GM21717 (cell line): ENCODE results near the gene CHRNG.

Source experiments
- ATAC-seq: cut with Tn5 transposase; IDR thresholded peaks from one replicate; pipeline ENCODE4 v1.9.1; 2021; ENCODE audit warnings: mild to moderate bottlenecking, moderate library complexity; ENCODE audit not compliant: unreplicated experiment

CHRNG gene

DNA sequence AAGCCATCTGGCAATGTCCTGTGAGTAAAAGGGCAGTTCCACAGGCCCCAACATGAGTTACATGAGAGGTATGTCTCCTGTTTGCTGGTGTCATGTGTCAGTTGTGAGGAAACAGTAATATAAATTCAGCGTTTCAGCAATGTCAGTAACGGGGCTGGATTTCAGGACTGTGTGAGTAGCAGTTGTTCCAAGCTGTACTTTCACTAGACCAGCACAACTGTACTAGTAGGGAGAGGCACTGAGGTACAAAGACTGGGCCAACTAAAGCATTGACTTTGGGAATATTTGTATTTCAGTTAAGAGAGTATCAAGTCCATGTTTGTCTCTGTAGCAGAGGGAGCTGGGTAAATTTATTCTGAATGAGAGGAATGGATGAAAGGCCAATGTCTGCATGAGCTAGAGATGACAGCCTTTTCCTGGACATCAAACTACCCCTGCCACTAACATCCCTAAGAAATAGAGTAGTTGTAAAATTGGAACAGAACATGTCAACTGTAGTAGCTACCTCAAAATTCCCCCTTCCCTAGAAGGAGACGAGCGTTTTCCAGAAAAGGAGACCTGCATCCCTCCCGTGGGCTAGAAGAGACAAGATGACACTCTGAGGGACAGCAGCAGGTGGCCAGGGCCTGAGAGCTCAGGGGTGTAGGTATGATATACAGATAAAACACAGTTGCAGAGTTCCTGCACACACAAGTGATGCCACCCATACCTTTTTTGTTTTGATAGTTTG, 35.3 kb downstream of the CHRNG start:
- no peak for ATAC-seq

DNA sequence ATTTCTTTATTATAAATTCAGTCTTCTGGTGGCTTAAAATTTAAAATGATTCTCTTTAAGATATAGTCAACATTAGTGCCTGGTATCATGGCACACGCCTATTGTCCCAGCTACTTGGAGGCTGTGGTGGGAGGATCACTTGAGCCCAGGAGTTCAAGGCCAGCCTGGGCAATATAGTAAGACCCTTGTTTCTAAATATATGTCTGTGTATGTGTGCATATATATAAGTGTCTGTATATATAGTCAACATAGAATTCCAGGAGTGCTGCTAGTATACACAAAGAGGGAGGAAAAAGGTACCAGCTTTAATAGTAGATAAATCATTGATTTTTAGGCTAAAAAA, 35.9 kb downstream of the CHRNG start:
- no peak for ATAC-seq

DNA sequence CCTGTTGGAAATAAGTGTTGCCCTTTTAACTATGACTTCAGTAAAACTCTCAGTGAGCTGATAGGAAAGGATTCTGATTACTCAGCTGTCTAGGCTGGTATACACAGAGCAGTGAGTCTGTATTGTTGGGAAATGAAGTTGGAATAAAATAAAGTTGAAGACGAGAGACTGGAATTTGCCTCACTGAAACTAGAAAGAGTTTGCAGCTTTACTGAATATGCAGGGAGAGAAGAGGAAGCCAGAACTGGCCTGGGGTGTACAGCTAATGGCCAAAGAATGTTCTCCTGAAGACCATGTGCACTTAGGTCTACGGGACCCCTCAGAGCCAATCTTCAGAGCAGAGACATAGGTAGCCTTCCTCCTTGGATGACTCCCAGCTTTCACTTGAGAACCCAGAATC, 37.5 kb downstream of the CHRNG start:
- no peak for ATAC-seq

DNA sequence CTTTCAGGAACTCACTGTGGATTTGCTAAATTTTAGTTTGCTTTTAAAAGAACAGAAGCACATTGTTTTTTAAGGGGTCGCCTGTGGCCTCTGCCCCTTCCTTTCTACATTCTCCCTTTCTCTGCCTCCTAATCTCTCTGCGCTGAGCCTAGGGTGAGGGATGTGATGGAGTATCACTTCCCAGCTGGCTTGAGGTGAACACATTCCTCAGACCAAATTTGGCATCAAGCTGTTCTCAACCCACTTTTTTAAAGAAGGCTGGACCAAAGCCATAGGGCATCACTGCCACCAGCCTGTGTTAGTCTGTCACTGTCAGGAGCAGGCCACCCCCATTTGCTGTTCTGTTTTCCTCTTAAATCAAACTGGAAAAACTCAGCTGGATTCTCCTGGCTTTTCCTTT, 38.3 kb downstream of the CHRNG start:
- ATAC-seq = no peak

DNA sequence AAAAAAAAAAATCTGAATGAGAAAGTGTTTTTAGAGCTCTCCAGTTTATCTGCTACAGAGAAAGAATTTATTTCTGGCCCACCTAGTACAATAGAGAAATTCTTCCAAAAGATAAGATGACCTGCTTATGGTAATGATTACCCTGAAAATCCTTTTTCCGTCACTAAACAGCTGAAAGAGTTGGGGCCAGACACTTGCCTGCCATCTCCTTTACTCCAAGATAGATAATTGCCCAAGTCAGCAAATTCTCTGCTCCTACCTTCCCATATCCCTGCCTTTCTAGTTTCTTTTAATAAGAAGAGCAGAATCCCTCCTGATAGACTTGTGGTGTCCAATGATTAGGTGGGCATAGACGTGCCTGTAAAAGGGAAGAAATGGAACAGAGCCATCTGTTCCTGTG, 39.1 kb downstream of the CHRNG start:
- no peak for ATAC-seq

DNA sequence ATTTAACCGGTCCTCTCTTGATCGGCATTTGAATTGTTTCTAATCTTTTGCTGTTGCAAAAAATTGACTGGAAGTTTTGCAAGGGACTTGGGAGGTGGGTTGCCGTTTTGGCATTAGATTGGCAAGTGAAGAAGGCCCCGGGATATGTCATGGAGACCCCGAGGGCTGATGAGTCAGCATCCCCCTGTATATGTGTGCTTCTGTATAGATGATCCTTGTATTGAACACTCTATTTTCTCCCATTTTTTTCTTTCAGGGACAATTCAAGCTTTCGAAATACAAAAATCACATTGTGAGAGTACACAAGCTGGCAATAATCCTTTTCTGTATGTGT, 41.1 kb downstream of the CHRNG start:
- no peak for ATAC-seq

DNA sequence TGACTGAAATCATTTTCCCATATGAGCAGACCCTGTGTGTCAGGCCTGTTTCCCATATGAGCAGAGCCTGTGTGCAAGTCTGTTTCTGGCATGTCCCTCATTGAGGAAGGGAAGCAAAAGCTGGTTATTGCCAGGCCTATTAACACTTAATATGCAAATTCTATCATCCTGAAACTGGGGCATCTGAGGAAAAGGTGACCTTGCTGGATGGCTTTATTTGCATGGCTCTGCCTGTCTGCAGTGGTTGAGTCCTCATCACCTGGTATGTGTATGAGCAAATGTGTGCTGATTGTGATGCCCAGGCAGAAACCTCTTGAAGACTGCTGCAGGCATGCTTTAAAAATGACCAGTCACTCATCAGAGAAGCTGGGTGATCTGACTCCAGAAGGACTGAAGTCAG, 42.2 kb downstream of the CHRNG start:
- ATAC-seq = no peak

DNA sequence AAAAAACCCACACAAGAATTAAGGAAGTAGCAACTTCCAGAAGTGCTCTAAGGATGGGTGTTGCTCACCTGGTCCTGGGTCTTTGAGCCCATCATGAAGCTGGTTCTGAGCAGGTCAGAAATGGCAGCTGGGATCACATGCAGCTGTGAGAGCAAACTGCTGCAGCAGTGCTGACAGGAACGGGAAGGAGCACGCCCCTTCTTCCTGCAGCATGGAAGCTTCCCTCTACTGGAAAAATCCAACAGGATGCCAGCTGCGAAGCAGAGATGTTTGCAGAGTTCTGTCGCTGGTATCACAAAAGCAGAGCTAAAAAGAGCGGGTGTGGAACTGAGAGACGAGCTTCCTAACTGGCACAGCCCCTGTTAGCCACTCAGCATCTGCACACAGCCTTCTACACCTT, 44.7 kb downstream of the CHRNG start:
- no peak for ATAC-seq

DNA sequence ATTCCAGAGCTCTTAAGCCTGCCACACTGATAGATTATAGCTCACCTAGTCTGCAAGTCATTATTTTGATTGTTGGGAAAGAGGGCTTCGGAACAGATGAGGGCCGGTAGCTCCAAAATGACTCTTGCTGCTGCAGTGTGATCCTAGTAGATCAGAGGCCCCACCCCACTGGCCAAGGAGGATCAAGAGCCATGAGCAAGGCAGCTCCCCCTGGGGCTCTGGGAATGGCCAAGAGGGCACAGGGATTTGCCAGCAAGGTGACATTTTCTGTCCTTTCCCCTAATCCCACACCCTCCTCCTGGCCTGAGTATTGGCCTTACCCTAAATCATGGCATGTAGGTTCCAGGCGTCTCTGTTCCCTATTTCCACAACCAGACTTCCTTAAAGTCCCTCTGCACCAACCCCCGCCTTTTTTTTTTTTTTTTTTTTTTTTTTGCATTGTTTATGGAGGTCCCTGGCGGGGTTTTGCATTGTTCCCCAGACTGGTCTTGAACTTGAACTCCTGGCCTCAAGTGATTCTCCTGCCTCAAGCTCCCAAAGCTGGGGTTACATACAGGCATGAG, 47.5 kb downstream of the CHRNG start:
- ATAC-seq = no peak

DNA sequence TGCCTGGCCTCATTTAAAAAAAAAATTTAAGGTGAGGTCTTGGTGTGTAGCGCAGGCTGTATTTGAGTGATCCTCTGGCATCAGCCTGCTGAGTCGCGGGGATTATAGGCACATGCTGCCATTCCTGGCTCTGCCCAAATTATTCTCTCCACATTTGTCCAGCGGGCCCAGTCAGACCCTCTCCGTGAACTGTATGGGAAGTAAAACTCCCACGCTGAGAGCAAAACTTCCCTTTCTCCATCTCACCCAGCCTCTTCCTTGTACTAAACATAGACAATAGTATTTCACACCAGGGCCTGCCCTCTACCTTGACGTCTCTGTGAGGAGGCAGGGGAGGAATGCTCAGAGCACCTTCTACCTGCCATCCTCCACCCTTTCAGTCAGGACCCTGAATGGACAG, 48.0 kb downstream of the CHRNG start:
- ATAC-seq = no peak

DNA sequence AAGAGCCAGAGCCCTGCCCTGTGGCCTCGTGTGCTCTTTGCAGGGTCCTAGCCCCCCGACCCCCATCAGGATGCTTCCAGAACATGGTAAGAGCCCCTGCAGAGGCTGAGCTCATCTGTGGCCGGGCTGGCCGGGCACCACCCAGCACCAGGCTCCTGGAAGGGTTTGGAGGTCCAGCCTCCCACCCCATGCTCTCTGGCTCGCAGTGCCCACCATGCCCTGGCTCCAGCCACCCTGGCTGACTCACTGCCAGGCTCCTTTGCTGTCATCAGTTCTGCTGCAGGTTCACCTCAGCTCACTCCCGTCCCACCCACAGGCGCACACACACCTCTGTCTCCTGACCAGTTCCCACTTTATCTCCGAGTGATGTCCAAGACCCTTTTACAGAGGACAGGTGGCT, 48.5 kb downstream of the CHRNG start:
- ATAC-seq = no peak

DNA sequence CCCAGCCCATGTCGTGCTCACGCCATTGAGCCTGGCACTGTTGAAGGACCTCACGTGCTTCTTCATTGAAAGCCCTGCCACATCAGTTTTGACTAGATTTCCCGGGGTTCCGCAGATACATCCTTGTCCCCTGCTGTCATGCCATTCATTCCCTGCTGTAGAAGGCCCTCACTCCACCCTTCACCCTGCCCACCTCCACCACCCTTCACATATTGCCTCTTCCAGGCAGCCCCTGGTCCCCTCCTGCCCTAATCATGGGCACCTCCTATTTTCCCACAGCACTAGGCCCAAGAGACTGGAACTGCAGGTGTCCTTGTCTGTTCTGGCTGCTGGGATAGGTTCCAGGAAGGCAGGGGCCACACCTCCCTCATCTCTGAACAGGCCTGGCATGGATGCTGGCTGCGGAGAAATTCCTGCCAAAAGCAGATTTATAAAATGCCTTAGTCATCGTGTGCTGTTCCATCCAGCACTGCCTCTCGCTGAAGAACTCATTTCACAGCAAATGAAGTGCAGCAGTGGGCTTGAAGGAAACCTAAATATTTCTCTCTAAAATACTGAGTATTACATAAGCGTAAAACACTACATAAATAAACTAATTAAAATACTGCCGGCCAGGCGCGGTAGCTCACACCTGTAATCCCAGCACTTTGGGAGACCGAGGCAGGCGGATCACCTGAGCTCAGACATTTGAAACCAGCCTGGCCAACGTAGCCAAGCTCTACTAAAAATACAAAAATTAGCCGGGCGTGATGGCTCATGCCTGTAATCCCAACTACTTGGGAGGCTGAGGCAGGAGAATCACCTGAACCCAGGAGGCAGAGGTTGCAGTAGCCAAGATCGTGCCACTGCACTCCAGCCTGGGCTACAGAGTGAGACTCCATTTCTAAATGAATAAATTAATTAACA, 49.4 kb downstream of the CHRNG start:
- ATAC-seq = no peak

DNA sequence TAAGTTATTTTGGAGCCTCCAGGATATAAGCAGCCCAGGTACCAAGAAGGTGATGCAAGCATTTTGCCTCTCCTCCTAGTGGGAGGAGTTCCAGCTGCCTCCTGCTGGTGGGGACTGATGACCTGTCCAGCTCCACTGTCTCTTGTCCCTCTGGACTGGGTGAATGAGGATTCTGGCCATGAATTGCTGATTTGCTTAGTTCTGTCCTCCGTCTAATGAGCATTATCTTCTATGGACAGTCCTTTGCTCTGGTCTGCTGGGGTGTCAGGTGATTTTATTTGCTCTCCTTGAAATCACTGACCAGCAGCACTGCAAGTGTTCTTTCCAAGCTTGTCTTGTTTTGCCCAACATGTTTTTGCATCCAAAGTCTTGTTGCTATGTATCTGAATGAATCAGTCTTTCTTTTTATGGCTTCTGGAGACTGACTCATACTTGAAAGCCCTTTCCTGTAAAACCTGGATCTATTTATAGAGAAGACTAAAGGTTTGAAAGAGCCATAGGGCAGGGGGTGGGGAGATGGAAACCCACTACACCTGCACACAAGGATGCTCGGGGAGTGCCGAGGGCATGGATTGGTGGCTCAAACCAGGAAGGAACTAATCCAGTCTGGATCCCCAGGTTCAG, 53.4 kb downstream of the CHRNG start:
- no peak for ATAC-seq

DNA sequence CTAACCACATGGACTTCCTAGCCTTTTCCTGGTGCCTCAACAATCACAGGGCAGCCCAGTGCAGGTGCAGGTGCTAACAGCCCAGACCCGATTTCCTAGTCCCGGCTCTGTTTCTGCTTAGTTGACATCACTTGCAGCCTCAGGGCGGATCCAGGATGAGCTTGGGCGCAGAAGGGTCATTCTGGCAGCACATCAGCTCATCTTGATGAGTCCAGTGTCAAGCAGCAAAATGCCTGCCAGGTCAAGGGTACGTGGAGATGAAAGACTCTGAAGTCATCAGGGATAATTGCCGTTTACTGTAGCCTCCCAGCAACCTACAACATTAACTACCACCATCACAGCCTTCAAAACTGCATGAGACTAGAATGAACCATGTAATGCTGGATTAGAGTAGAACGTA, 54.5 kb downstream of the CHRNG start:
- no peak for ATAC-seq
